Measurements from ENCODE around the gene PODN.
A peak's percentile ranks its signal among the peaks of the same experiment; 100 is the strongest.

PODN gene

GRCh38 chr1:53051676-53052075 lies 10.3 kb upstream of the PODN start:
- DNase-seq: no peak

GRCh38 chr1:53057127-53057526 lies 4.9 kb upstream of the PODN start:
- DNase-seq: no peak

GRCh38 chr1:53060579-53060978 lies 1.4 kb upstream of the PODN start:
- peak; percentile 51 for DNase-seq

GRCh38 chr1:53061123-53061858 lies 722 bp upstream of the PODN start:
- DNase-seq: no peak

GRCh38 chr1:53062708-53063591 lies 937 bp downstream of the PODN start:
- DNase-seq: no peak

GRCh38 chr1:53063744-53064515 lies 1.9 kb downstream of the PODN start:
- DNase-seq: no peak

- DNase-seq: no peak
These were observed 3.4 kb downstream of the PODN start for GRCh38 chr1:53065391-53065790.

- DNase-seq: no peak
These were observed 4.5 kb downstream of the PODN start for GRCh38 chr1:53066488-53066887.

- no peak for DNase-seq
These were observed 5.1 kb downstream of the PODN start for GRCh38 chr1:53066891-53067738.

- DNase-seq: no peak
These were observed 5.9 kb downstream of the PODN start for GRCh38 chr1:53067886-53068285.

- DNase-seq: no peak
These were observed 6.5 kb downstream of the PODN start for GRCh38 chr1:53068314-53069099.

GRCh38 chr1:53069265-53069662 lies 7.3 kb downstream of the PODN start:
- no peak for DNase-seq

- no peak for DNase-seq
These were observed 7.8 kb downstream of the PODN start for GRCh38 chr1:53069663-53070327.

GRCh38 chr1:53070621-53071020 lies 8.6 kb downstream of the PODN start:
- DNase-seq: no peak

- no peak for DNase-seq
These were observed 9.3 kb downstream of the PODN start for GRCh38 chr1:53071167-53071865.

GRCh38 chr1:53071915-53072314 lies 9.9 kb downstream of the PODN start:
- no peak for DNase-seq

GRCh38 chr1:53073287-53073686 lies 11.3 kb downstream of the PODN start:
- DNase-seq: no peak

- no peak for DNase-seq
These were observed 11.9 kb downstream of the PODN start for GRCh38 chr1:53073868-53074311.

GRCh38 chr1:53074313-53075154 lies 12.5 kb downstream of the PODN start:
- no peak for DNase-seq
